HepG2 (cell line): ENCODE results near the gene NDOR1. TPM values are rescaled to one million over a fixed set of nuclear protein-coding genes. Genes with fewer than 3 reads are reported as not detected.

ENCODE experiments used
- BORCS8-MEF2B ChIP-seq: sonication (generic); formaldehyde crosslinking; IDR thresholded peaks from 2 replicates; pipeline ENCODE4 v1.8.0; 2022; ENCODE audit warnings: mild to moderate bottlenecking, missing genetic modification reagents
- BRCA1 ChIP-seq: sonication (generic); formaldehyde crosslinking; IDR thresholded peaks from 2 replicates; pipeline ENCODE4 v1.4.0; 2020; ENCODE audit warnings: missing genetic modification reagents
- BRD4 ChIP-seq: sonication (generic); formaldehyde crosslinking; IDR thresholded peaks from 2 replicates; pipeline ENCODE4 v1.4.0; 2020; ENCODE audit warnings: missing genetic modification reagents
- FOXM1 ChIP-seq: sonication (generic); formaldehyde crosslinking; IDR thresholded peaks from 2 replicates; pipeline ENCODE4 v1.5.0; 2020; ENCODE audit warnings: missing genetic modification reagents
- HNRNPH1 ChIP-seq: fragments of 200-400 bp; formaldehyde crosslinking; optimal IDR thresholded peaks from 2 replicates; pipeline ENCODE3; 2017; ENCODE audit warnings: mild to moderate bottlenecking, low read depth, low read length
- HNRNPLL ChIP-seq: fragments of 200-400 bp; formaldehyde crosslinking; IDR thresholded peaks from 2 replicates; pipeline ENCODE4 v1.6.1; 2017; ENCODE audit warnings: mild to moderate bottlenecking, low read depth, low read length; ENCODE audit not compliant: poor library complexity, severe bottlenecking
- MLLT10 ChIP-seq: sonication (generic); formaldehyde crosslinking; IDR thresholded peaks from 2 replicates; pipeline ENCODE4 v1.4.0; 2020; ENCODE audit warnings: missing genetic modification reagents
- NPAS2 ChIP-seq: sonication (generic); formaldehyde crosslinking; IDR thresholded peaks from 2 replicates; pipeline ENCODE4 v1.8.0; 2022; ENCODE audit warnings: mild to moderate bottlenecking, missing genetic modification reagents, borderline replicate concordance
- NR2F2 ChIP-seq: IDR thresholded peaks from 2 replicates; pipeline ENCODE4 v1.6.1; 2012; ENCODE audit warnings: low read depth, inconsistent platforms, borderline replicate concordance
- PCBP1 ChIP-seq: fragments of 200-400 bp; formaldehyde crosslinking; IDR thresholded peaks from 2 replicates; pipeline ENCODE4 v1.6.1; 2017; ENCODE audit warnings: mild to moderate bottlenecking, low read depth, low read length, borderline replicate concordance
- SNAPC2 ChIP-seq: sonication (generic); formaldehyde crosslinking; IDR thresholded peaks from 2 replicates; pipeline ENCODE4 v1.8.1; 2022; ENCODE audit warnings: mild to moderate bottlenecking, missing genetic modification reagents
- ZBTB20 ChIP-seq: sonication (generic); formaldehyde crosslinking; IDR thresholded peaks from 2 replicates; pipeline ENCODE4 v1.8.1; 2023; ENCODE audit warnings: missing genetic modification reagents, low read depth, mild to moderate bottlenecking, borderline replicate concordance
- ZBTB21 ChIP-seq: sonication (generic); formaldehyde crosslinking; IDR thresholded peaks from 2 replicates; pipeline ENCODE4 v1.4.0; 2020; ENCODE audit warnings: missing genetic modification reagents
- ZFX ChIP-seq: sonication (generic); formaldehyde crosslinking; IDR thresholded peaks from 2 replicates; pipeline ENCODE4 v1.4.0; 2020; ENCODE audit warnings: mild to moderate bottlenecking, low read depth, missing genetic modification reagents, moderate library complexity
- ZMYM2 ChIP-seq: sonication (generic); formaldehyde crosslinking; IDR thresholded peaks from 2 replicates; pipeline ENCODE4 v1.8.0; 2022; ENCODE audit warnings: mild to moderate bottlenecking, missing genetic modification reagents
- ZNF296 ChIP-seq: sonication (generic); formaldehyde crosslinking; conservative IDR thresholded peaks from 2 replicates; pipeline ENCODE4 v1.5.0; 2020; ENCODE audit warnings: mild to moderate bottlenecking, missing genetic modification reagents
- ZNF546 ChIP-seq: sonication (generic); formaldehyde crosslinking; conservative IDR thresholded peaks from 2 replicates; pipeline ENCODE4 v1.8.1; 2023; ENCODE audit warnings: mild to moderate bottlenecking, missing genetic modification reagents
- ZNF883 ChIP-seq: sonication (generic); formaldehyde crosslinking; IDR thresholded peaks from 2 replicates; pipeline ENCODE4 v1.5.1; 2020; ENCODE audit warnings: mild to moderate bottlenecking, missing genetic modification reagents; ENCODE audit errors: not compliant biosample characterization
- polyA plus RNA-seq, 8 experiments: library from polyadenylated mRNA; depleted of rRNA in 3 of 8; stranded (reverse) in 7 of 8; unstranded in 1 of 8; fragments of >200 nt; fragmentation: Illumina TruSeq in 4 of 8; extraction: Trizol in 4 of 8; gene quantifications; 2 replicates each; pipeline versions ENCODE4 v1.2.1 to v1.2.3, GENCODE V29; 2011 to 2016; ENCODE audit warnings: low read depth in 4 of 8, missing spikeins in 1 of 8, mixed read lengths in 1 of 8; ENCODE audit not compliant: insufficient read depth in 1 of 8
- total RNA-seq, 5 experiments: library from RNA; depleted of rRNA; stranded (reverse); fragments of >200 nt; fragmentation: Illumina TruSeq; extraction: Trizol; gene quantifications; 2 replicates each; pipeline ENCODE4 v1.2.3, GENCODE V29; 2016; ENCODE audit warnings: low read depth in 1 of 5
- TF ChIP-seq, protein P1 (sequence below): sonication (generic); formaldehyde crosslinking; IDR thresholded peaks from 2 replicates; pipeline ENCODE4 v1.4.0; 2020; ENCODE audit warnings: missing genetic modification reagents
- TF ChIP-seq, protein P2 (sequence below): sonication (generic); formaldehyde crosslinking; IDR thresholded peaks from 2 replicates; pipeline ENCODE4 v1.4.0; 2020; ENCODE audit warnings: low read depth, mild to moderate bottlenecking, missing genetic modification reagents
- TF ChIP-seq, protein P3 (sequence below): IDR thresholded peaks from 2 replicates; pipeline ENCODE4 v1.6.1; 2016; ENCODE audit warnings: low read depth, control low read depth
- TF ChIP-seq, protein P4 (sequence below): sonication (generic); formaldehyde crosslinking; IDR thresholded peaks from 2 replicates; pipeline ENCODE4 v1.8.1; 2023; ENCODE audit warnings: mild to moderate bottlenecking, missing genetic modification reagents
- TF ChIP-seq, protein P5 (sequence below): sonication (generic); formaldehyde crosslinking; IDR thresholded peaks from 2 replicates; pipeline ENCODE4 v1.8.0; 2022; ENCODE audit warnings: mild to moderate bottlenecking, missing genetic modification reagents, moderate library complexity

NDOR1 gene
- total and polyA plus RNA-seq, 2 of the 13 experiments (the other 11 are each of a cell fraction or from before 2014, with no cell fraction given) = 3.6 to 8.7 TPM

DNA sequence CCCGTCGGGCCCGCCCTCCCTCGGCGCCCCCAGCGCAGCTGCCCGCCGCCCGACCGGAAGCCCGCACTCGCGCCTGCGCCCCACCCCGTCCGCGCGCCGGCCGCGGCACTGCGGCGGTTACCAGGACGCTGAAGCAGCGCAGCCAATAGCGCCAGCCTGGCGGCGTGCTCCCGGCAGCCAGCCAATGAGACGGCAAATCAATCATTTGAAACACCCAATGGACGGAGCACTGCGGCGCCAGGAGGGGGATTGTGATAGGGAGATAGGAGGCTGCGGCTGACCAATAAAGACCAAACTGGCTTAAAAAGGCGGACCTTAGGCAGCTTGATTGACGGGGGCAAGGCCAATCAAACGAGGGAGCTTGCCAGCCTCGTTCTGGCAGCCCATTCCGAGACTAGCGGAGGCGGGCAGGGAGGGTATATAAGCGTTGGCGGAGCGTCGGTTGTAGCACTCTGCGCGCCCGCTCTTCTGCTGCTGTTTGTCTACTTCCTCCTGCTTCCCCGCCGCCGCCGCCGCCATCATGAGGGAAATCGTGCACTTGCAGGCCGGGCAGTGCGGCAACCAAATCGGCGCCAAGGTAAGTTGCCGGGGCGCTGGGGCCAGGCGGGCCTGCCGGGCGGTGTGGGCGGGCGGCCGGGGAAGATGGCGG, 35.5 kb downstream of the NDOR1 start, which contains the start of gene TUBB4B (continued):
- no peak for TF ChIP-seq ZNF546
- no peak for TF ChIP-seq ZBTB21 (CRISPR knock-in tag)
- TF ChIP-seq, protein P1, sequence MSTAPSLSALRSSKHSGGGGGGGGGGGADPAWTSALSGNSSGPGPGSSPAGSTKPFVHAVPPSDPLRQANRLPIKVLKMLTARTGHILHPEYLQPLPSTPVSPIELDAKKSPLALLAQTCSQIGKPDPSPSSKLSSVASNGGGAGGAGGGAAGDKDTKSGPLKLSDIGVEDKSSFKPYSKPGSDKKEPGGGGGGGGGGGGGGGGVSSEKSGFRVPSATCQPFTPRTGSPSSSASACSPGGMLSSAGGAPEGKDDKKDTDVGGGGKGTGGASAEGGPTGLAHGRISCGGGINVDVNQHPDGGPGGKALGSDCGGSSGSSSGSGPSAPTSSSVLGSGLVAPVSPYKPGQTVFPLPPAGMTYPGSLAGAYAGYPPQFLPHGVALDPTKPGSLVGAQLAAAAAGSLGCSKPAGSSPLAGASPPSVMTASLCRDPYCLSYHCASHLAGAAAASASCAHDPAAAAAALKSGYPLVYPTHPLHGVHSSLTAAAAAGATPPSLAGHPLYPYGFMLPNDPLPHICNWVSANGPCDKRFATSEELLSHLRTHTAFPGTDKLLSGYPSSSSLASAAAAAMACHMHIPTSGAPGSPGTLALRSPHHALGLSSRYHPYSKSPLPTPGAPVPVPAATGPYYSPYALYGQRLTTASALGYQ (CRISPR knock-in tag) = no peak
- no peak for TF ChIP-seq ZNF296
- TF ChIP-seq BRD4 = peak; percentile 76
- 0 out of 2 replicates have a peak, but pooled peaks have one; percentile 57 for TF ChIP-seq PCBP1
- TF ChIP-seq, protein P2, sequence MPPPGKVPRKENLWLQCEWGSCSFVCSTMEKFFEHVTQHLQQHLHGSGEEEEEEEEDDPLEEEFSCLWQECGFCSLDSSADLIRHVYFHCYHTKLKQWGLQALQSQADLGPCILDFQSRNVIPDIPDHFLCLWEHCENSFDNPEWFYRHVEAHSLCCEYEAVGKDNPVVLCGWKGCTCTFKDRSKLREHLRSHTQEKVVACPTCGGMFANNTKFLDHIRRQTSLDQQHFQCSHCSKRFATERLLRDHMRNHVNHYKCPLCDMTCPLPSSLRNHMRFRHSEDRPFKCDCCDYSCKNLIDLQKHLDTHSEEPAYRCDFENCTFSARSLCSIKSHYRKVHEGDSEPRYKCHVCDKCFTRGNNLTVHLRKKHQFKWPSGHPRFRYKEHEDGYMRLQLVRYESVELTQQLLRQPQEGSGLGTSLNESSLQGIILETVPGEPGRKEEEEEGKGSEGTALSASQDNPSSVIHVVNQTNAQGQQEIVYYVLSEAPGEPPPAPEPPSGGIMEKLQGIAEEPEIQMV (CRISPR knock-in tag) = no peak
- TF ChIP-seq HNRNPH1 = no peak
- TF ChIP-seq, protein P3, sequence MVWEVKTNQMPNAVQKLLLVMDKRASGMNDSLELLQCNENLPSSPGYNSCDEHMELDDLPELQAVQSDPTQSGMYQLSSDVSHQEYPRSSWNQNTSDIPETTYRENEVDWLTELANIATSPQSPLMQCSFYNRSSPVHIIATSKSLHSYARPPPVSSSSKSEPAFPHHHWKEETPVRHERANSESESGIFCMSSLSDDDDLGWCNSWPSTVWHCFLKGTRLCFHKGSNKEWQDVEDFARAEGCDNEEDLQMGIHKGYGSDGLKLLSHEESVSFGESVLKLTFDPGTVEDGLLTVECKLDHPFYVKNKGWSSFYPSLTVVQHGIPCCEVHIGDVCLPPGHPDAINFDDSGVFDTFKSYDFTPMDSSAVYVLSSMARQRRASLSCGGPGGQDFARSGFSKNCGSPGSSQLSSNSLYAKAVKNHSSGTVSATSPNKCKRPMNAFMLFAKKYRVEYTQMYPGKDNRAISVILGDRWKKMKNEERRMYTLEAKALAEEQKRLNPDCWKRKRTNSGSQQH (CRISPR knock-in tag) = 0 out of 2 replicates have a peak, but pooled peaks have one; percentile 72
- TF ChIP-seq HNRNPLL = peak; percentile 41
- TF ChIP-seq NR2F2 = no peak
- TF ChIP-seq ZMYM2 = no peak
- no peak for TF ChIP-seq NPAS2
- TF ChIP-seq SNAPC2 (CRISPR knock-in tag) = no peak
- no peak for TF ChIP-seq MLLT10
- TF ChIP-seq ZNF883 (CRISPR knock-in tag) = no peak
- no peak for TF ChIP-seq ZFX (CRISPR knock-in tag)
- TF ChIP-seq, protein P4, sequence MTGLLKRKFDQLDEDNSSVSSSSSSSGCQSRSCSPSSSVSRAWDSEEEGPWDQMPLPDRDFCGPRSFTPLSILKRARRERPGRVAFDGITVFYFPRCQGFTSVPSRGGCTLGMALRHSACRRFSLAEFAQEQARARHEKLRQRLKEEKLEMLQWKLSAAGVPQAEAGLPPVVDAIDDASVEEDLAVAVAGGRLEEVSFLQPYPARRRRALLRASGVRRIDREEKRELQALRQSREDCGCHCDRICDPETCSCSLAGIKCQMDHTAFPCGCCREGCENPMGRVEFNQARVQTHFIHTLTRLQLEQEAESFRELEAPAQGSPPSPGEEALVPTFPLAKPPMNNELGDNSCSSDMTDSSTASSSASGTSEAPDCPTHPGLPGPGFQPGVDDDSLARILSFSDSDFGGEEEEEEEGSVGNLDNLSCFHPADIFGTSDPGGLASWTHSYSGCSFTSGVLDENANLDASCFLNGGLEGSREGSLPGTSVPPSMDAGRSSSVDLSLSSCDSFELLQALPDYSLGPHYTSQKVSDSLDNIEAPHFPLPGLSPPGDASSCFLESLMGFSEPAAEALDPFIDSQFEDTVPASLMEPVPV (CRISPR knock-in tag) = no peak
- TF ChIP-seq, protein P5, sequence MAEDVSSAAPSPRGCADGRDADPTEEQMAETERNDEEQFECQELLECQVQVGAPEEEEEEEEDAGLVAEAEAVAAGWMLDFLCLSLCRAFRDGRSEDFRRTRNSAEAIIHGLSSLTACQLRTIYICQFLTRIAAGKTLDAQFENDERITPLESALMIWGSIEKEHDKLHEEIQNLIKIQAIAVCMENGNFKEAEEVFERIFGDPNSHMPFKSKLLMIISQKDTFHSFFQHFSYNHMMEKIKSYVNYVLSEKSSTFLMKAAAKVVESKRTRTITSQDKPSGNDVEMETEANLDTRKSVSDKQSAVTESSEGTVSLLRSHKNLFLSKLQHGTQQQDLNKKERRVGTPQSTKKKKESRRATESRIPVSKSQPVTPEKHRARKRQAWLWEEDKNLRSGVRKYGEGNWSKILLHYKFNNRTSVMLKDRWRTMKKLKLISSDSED (CRISPR knock-in tag) = no peak
- peak; percentile 81 for TF ChIP-seq BORCS8-MEF2B (CRISPR knock-in tag)
- peak; percentile 96 for TF ChIP-seq FOXM1 (CRISPR knock-in tag)
- peak; percentile 82; the same call in 1 of the 2 replicates for TF ChIP-seq BRCA1 (CRISPR knock-in tag)
- peak; percentile 63; the same call in 1 of the 2 replicates for TF ChIP-seq ZBTB20
